HG03060 (cell line): ENCODE measurements around the gene HOMER2.
A peak's percentile ranks its signal among the peaks of the same experiment; 100 is the strongest.
"Not testable (repeated sequence)": the region's sequence is repeated elsewhere in the genome, so short reads cannot be mapped to it uniquely, and the experiment has no call there.

Experiments
- ATAC-seq: cut with Tn5 transposase; IDR thresholded peaks from one replicate; pipeline ENCODE4 v1.9.1; 2021; ENCODE audit warnings: low read depth, moderate number of reproducible peaks; ENCODE audit not compliant: unreplicated experiment

HOMER2 gene

GRCh38 chr15:82968066-82968465 is 15.5 kb upstream of the HOMER2 start:
- no peak for ATAC-seq

- ATAC-seq = peak; percentile 59
Observed at GRCh38 chr15:82966671-82967071, 14.2 kb upstream of the HOMER2 start.

GRCh38 chr15:82964890-82965289 is 12.4 kb upstream of the HOMER2 start:
- no peak for ATAC-seq

DNA sequence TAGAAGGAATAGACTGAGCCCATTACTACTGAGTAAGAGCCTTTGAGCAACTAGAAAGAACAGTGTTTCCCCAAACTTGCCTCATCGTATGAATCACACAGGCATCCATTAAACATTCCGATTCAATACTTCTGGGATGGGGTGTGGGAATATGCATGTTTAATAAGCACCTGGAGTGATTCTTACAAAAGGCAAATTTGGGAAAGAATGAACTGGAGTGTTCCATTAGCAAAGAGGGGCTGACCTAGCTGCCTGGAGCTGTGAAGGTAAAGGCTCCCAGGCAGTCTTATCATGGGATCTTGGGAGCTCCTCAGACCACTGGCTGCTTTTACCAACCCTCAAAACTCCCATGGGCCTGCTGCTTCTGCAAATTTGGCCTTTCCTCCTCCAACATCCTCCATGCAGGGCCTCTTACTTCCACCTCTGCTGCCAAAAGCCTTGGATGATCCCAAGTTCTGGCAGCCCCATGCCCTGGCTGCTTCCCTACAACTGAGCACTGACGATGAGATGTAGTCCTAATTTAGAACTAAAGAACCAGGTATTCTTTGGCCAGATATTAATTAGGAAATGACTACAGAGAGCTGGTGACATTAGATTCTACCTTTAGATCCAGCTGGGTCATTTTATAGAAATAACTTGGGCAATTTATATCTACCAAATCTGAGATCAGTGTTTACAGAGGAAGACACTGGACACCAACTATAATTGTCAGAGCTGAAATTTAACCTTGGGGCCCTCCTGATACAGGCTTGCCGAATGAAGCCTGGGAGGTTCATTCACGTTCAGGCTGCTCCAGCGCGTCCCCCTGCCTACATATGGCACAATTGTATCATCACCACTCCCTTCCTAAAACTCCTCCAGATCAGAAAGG is 11.2 kb upstream of the HOMER2 start:
- no peak for ATAC-seq

DNA sequence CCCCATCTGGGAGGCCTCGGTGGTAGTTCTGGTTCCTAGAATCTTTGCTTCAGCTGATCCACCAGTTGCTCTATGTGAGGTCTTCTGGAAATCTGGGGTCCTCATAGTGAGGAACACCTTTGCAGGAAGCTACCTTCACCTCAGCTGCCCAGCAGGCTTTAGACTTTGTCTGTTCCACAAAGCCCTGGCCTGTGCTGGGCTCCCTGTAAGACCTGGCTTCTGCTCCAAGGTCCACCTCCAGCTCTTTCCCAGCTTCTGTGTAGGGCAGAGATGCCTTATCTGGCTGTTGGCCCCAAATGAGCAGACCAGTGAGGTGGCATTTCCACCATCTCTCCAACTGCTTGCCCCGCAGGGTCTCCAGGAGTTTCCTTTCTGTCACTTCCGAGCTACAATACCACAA is 8.2 kb upstream of the HOMER2 start:
- no peak for ATAC-seq

GRCh38 chr15:82959423-82959822 is 6.9 kb upstream of the HOMER2 start:
- no peak for ATAC-seq

DNA sequence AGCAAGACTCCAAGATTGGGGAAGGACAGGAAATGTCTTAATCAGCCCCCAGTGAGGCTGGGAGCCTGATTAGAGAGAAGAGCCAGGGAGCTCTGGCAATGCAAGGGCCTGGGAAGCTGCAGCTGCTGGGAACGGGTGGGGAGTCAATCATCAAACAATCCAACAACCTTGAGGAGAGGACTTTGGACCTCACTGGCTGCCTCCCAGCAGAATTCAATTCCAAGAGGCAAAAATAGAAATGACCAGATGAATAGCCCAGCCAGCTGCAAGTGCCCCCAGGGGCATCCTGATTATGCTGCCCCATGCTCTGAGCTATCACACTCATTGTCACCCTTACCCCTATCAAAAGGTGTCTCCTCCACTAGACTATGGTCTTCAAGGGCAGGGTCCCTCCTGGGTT is 6.1 kb upstream of the HOMER2 start:
- ATAC-seq = no peak

DNA sequence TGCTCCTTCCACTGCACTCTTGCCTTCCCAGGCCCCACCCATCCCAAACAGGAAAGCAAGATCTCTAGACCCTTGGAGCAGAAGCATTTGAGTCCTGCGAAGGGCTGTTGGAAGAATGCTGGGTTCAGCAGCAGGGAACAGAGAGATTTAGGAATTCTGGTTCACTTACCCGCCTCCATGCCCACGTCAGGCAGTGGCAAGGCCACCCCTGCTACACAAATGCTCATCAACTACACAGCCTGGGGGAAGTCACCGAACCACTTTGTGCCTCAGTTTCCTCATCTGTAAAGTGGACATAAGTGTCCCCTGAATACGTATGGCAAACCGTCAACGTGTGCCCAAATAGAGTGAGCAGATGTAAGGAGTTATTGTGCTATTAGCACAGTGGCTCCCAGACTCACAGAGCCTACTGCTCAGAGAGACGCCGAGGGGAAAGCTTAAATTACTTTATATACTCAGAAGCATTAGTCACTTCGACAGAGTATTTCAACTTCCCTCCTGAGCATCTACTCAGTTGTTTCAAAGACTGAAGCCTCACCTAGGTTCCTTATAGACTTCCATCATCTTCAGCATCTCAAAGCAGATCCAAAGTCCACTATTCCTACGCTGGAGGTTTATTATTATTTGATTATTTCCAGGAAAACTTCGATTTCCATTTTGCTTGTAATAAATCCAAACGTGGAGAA is 905 bp downstream of the HOMER2 start:
- no peak for ATAC-seq

GRCh38 chr15:82950746-82951370 is 1.7 kb downstream of the HOMER2 start:
- ATAC-seq = no peak

DNA sequence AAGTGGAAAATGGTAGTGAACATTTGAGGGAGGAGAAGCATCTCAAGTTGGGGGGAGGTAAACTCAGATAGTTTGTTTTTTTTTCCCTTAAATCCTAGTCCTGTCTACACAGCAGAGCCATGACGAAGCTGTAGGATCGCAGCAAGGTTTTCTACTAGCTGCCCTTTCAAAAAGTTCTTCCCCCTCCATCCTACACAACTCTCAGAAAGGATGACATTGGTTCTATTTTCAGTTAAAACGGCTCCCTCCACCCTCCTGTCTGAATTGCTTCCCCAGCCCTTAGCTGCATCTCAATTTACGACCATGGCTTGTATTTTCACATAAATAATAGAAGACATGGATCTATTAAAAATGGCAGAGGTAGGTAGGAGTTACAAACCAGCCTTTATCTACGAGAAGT is 2.2 kb downstream of the HOMER2 start:
- ATAC-seq = no peak

DNA sequence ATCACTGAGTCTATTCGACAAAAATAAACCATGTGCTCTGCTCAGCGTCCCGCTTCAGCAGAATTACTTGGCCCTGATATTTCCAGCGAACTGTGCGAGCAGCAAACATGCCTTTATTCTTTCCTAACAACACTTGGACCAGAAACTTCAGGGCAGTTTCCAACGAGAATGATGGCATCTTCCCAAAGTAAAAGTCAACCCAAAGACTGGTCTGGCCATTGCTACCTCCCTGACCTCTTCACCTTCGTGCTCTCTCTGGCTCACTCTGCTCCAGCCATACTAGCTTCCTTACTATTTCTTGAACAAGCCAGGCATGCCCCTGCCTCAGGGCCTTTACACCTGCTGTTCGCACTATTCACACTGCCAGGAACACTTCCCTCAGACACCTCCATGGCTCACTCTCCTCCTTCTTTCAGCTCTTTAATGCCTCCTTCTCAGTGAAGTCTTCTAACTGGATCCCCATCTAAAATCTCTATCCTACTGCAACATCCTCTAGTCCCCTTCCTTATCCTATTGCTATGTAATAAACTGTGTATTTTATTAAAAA is 6.3 kb downstream of the HOMER2 start:
- no peak for ATAC-seq

- no peak for ATAC-seq
Observed at GRCh38 chr15:82945326-82945725, 7.2 kb downstream of the HOMER2 start.

DNA sequence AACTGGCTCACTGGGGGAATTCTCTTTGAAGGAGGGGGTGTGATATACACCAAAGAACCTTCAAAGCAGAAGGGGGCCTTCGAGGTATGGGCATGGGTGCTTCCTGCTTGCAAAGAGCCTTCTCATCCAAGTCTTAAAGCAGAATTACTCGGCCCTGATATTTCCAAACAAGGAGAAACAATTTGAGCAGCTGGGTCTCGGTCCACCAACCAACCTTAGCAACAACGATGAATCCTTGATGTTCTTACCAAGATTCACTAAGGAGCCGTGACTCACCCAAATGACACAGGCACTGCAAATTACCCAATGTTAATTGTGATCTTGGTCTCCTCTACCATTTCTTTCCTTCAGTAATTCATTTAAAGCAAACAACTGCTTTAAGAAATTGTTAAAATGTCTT is 7.7 kb downstream of the HOMER2 start:
- no peak for ATAC-seq

GRCh38 chr15:82944056-82944455 is 8.5 kb downstream of the HOMER2 start:
- no peak for ATAC-seq

GRCh38 chr15:82943176-82943575 is 9.3 kb downstream of the HOMER2 start:
- no peak for ATAC-seq

DNA sequence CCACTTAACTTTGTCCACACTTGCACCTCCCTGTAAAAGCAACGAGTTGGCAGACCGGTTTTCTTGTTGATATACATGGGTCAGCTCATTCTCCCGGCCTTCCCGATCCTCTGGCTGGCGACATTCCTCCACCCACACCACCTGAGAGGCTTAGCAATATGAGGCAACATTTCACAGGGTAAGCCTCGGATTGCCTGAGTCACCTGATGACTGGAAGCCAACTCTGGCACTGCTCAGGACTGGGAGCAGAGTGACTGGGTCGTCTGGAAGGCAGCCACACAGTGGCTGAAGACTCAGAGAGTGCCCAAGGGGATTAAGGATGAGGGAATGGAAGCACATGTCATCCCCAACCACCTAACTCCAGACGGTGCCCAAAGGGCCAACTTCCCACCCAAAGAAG is 9.8 kb downstream of the HOMER2 start:
- ATAC-seq = no peak

- ATAC-seq = not testable (repeated sequence)
Observed at GRCh38 chr15:82939678-82940077, 12.8 kb downstream of the HOMER2 start.

DNA sequence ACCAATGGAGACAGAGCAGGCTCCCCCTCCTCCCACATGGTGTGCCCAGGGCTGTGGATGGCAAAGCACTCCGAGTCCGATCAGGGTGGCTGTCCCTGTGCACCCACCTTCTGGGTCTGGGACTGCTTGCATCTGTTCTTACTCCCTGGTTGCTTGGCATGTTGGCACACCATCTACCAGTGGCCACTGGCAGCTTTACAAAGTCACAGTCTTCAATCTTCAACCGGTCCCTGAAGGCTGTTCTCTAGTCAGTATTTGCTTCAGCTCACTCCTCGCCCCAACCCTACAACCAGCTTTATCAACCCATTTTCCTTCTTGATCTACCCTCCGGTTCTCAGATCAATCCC is 14.8 kb downstream of the HOMER2 start:
- no peak for ATAC-seq

DNA sequence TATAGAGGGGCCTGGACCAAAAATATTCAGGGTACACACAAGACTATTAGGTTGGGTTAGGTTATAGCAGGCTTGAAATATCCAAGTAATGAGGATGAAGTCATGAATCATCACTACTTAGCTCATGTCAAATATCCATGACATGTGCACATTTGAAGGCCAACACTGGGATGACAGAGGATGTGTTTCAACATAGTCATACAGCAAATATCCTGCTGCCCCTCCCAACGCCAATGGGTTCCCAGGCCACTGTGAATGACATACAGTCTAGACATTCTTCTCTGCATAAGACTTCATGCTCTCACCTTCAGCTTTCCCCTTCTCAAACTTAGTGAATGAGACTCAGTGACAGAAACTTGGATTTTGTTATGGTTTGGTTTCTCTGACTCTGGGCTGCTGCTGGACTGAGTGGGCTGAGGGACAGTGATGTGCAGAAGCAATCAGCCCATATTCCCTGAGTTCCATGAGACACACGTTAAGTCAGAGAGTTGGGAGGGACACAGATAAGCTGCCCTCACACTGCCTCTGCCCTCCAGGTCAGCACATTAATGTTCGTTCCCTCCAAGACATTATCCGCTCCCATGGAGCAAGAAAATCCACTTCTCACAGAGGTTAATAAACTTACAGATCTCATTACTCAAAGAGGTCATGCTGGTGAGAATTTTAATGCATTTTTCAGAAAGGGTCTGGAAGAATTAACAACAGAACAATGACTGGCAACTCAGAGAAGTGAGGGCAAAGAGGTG is 15.4 kb downstream of the HOMER2 start:
- no peak for ATAC-seq

- no peak for ATAC-seq
Observed at GRCh38 chr15:82935382-82935781, 17.1 kb downstream of the HOMER2 start.
